HepG2 (cell line): ENCODE data around the gene SKA2. TPM values are rescaled to one million over a fixed set of nuclear protein-coding genes. Genes with fewer than 3 reads are reported as not detected.

ENCODE experiments used
- ATF4 ChIP-seq, 2 experiments: fragments of 450-650 bp in 1 of 2; sonication (generic) in 1 of 2; formaldehyde crosslinking; IDR thresholded peaks; 2 replicates each; pipeline versions ENCODE4 v1.5.0 to v1.8.0; 2020 to 2022; ENCODE audit warnings: mild to moderate bottlenecking in 1 of 2, missing genetic modification reagents in 1 of 2
- CHCHD3 ChIP-seq: sonication (generic); formaldehyde crosslinking; IDR thresholded peaks from 2 replicates; pipeline ENCODE4 v1.8.0; 2022; ENCODE audit warnings: mild to moderate bottlenecking, missing genetic modification reagents, moderate library complexity
- GATAD1 ChIP-seq: IDR thresholded peaks from 2 replicates; pipeline ENCODE4 v1.6.1; 2016; ENCODE audit warnings: missing genetic modification reagents, missing compliant biosample characterization
- GFI1 ChIP-seq: sonication (generic); formaldehyde crosslinking; IDR thresholded peaks from 2 replicates; pipeline ENCODE4 v1.5.0; 2020; ENCODE audit warnings: missing genetic modification reagents, mild to moderate bottlenecking, borderline replicate concordance
- GTF3A ChIP-seq: sonication (generic); formaldehyde crosslinking; conservative IDR thresholded peaks from 2 replicates; pipeline ENCODE4 v1.4.0; 2020; ENCODE audit warnings: mild to moderate bottlenecking, missing genetic modification reagents
- JUND ChIP-seq: sonication (generic); formaldehyde crosslinking; IDR thresholded peaks from 2 replicates; pipeline ENCODE4 v1.8.0; 2022; ENCODE audit warnings: mild to moderate bottlenecking, missing genetic modification reagents
- KAT7 ChIP-seq: IDR thresholded peaks from 2 replicates; pipeline ENCODE4 v1.6.1; 2018; ENCODE audit warnings: borderline replicate concordance, missing compliant biosample characterization
- KDM3A ChIP-seq: IDR thresholded peaks from 2 replicates; pipeline ENCODE4 v1.6.1; 2018; ENCODE audit warnings: low read depth, missing compliant biosample characterization
- NFYB ChIP-seq: sonication (generic); formaldehyde crosslinking; IDR thresholded peaks from 2 replicates; pipeline ENCODE4 v1.4.0; 2020; ENCODE audit warnings: missing genetic modification reagents
- RBM22 ChIP-seq: fragments of 200-400 bp; formaldehyde crosslinking; optimal IDR thresholded peaks from 2 replicates; pipeline ENCODE3; 2017; ENCODE audit warnings: mild to moderate bottlenecking, low read length, moderate library complexity
- SATB2 ChIP-seq: sonication (generic); formaldehyde crosslinking; IDR thresholded peaks from 2 replicates; pipeline ENCODE4 v1.5.0; 2020; ENCODE audit warnings: missing genetic modification reagents
- TAF1 ChIP-seq: sonication (generic); formaldehyde crosslinking; IDR thresholded peaks from 2 replicates; pipeline ENCODE4 v1.4.0; 2020; ENCODE audit warnings: missing genetic modification reagents
- ZBTB7B ChIP-seq: sonication (generic); formaldehyde crosslinking; IDR thresholded peaks from 2 replicates; pipeline ENCODE4 v1.4.0; 2020; ENCODE audit warnings: missing genetic modification reagents
- ZEB1 ChIP-seq: IDR thresholded peaks from 2 replicates; pipeline ENCODE4 v1.6.1; 2012; ENCODE audit warnings: mild to moderate bottlenecking, low read depth, inconsistent platforms; ENCODE audit not compliant: insufficient replicate concordance
- ZFP82 ChIP-seq: sonication (generic); formaldehyde crosslinking; IDR thresholded peaks from 2 replicates; pipeline ENCODE4 v1.5.1; 2020; ENCODE audit warnings: mild to moderate bottlenecking, missing genetic modification reagents, borderline replicate concordance
- ZFYVE20 ChIP-seq: sonication (generic); formaldehyde crosslinking; IDR thresholded peaks from 2 replicates; pipeline ENCODE4 v1.8.0; 2023; ENCODE audit warnings: low read depth, mild to moderate bottlenecking, moderate library complexity, missing genetic modification reagents, borderline replicate concordance
- ZNF431 ChIP-seq: sonication (generic); formaldehyde crosslinking; IDR thresholded peaks from 2 replicates; pipeline ENCODE4 v1.9.0; 2022; ENCODE audit warnings: missing genetic modification reagents, low read depth, mild to moderate bottlenecking, borderline replicate concordance
- ZNF441 ChIP-seq: sonication (generic); formaldehyde crosslinking; IDR thresholded peaks from 2 replicates; pipeline ENCODE4 v1.7.0; 2021; ENCODE audit warnings: missing genetic modification reagents, borderline replicate concordance
- ZNF484 ChIP-seq: sonication (generic); formaldehyde crosslinking; IDR thresholded peaks from 2 replicates; pipeline ENCODE4 v1.5.1; 2020; ENCODE audit warnings: mild to moderate bottlenecking, low read depth, missing genetic modification reagents, borderline replicate concordance
- ZNF530 ChIP-seq: sonication (generic); formaldehyde crosslinking; IDR thresholded peaks from 2 replicates; pipeline ENCODE4 v1.5.0; 2020; ENCODE audit warnings: low read depth, mild to moderate bottlenecking, missing genetic modification reagents
- ZNF589 ChIP-seq: sonication (generic); formaldehyde crosslinking; conservative IDR thresholded peaks from 2 replicates; pipeline ENCODE4 v1.8.0; 2022; ENCODE audit warnings: mild to moderate bottlenecking, moderate library complexity, missing genetic modification reagents
- ZNF7 ChIP-seq: IDR thresholded peaks from 2 replicates; pipeline ENCODE4 v1.6.1; 2016; ENCODE audit warnings: missing biosample characterization, missing genetic modification reagents
- ZNF773 ChIP-seq: sonication (generic); formaldehyde crosslinking; IDR thresholded peaks from 2 replicates; pipeline ENCODE4 v1.4.0; 2020; ENCODE audit warnings: missing genetic modification reagents, borderline replicate concordance
- polyA plus RNA-seq, 8 experiments: library from polyadenylated mRNA; depleted of rRNA in 3 of 8; stranded (reverse) in 7 of 8; unstranded in 1 of 8; fragments of >200 nt; fragmentation: Illumina TruSeq in 4 of 8; extraction: Trizol in 4 of 8; gene quantifications; 2 replicates each; pipeline versions ENCODE4 v1.2.1 to v1.2.3, GENCODE V29; 2011 to 2016; ENCODE audit warnings: low read depth in 4 of 8, missing spikeins in 1 of 8, mixed read lengths in 1 of 8; ENCODE audit not compliant: insufficient read depth in 1 of 8
- total RNA-seq, 5 experiments: library from RNA; depleted of rRNA; stranded (reverse); fragments of >200 nt; fragmentation: Illumina TruSeq; extraction: Trizol; gene quantifications; 2 replicates each; pipeline ENCODE4 v1.2.3, GENCODE V29; 2016; ENCODE audit warnings: low read depth in 1 of 5
- TF ChIP-seq, protein P1 (sequence below): fragments of 450-650 bp; IDR thresholded peaks from 2 replicates; pipeline ENCODE4 v1.6.1; 2017; ENCODE audit warnings: mild to moderate bottlenecking
- TF ChIP-seq, protein P2 (sequence below): sonication (generic); formaldehyde crosslinking; IDR thresholded peaks from 2 replicates; pipeline ENCODE4 v1.4.0; 2020; ENCODE audit warnings: mild to moderate bottlenecking, missing genetic modification reagents
- TF ChIP-seq, protein P3 (sequence below): sonication (generic); formaldehyde crosslinking; IDR thresholded peaks from 2 replicates; pipeline ENCODE4 v1.8.1; 2022; ENCODE audit warnings: low read depth, mild to moderate bottlenecking, missing genetic modification reagents

Gene SKA2
- total and polyA plus RNA-seq, 2 of the 13 experiments (the other 11 are each of a cell fraction or from before 2014, with no cell fraction given), result 18.6 to 91.8 TPM

DNA sequence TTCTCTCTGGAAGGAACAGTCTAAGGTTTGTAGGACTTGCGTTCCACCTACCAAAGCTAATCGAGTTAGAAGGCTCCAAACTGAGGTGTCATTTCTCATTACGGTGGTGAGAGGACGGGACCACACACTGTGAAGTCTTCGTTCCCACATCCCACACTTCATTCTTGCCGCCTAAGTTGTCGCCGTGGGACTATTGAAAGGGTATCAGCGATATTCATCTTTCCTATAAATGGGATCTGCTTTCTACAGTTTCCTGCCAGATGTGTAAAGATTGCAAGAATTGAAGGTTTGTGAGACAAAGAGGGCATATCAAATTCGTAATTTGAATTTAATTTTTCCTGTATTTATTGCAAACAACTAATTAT lies 47.7 kb downstream of the SKA2 start (continued):
- TF ChIP-seq ZNF773 (no peak), GATAD1 (CRISPR knock-in tag) (no peak), ZNF589 (peak; percentile 79; the same call in 1 of the 2 replicates), CHCHD3 (CRISPR knock-in tag) (no peak), ZFYVE20 (CRISPR knock-in tag) (no peak), KDM3A (CRISPR knock-in tag) (no peak), ATF4 (CRISPR knock-in tag; IDR thresholded peaks at IDR 0.05) (peak in 1 of 2 experiments; percentile 23; a peak in 2 of 4 replicates), ZBTB7B (CRISPR knock-in tag) (no peak), KAT7 (no peak), ZEB1 (peak; percentile 2), ZNF441 (CRISPR knock-in tag) (no peak), ZFP82 (0 out of 2 replicates have a peak, but pooled peaks have one; percentile 59), ZNF431 (CRISPR knock-in tag) (0 out of 2 replicates have a peak, but pooled peaks have one; percentile 24), JUND (CRISPR knock-in tag) (no peak), ZNF484 (no peak), GTF3A (no peak), SATB2 (CRISPR knock-in tag) (no peak), RBM22 (peak; percentile 1), ZNF530 (peak; percentile 68; the same call in 1 of the 2 replicates), ZNF7 (no peak), NFYB (CRISPR knock-in tag) (no peak), GFI1 (CRISPR knock-in tag) (0 out of 2 replicates have a peak, but pooled peaks have one; percentile 39), TAF1 (CRISPR knock-in tag) (no peak)
- TF ChIP-seq, protein P1, sequence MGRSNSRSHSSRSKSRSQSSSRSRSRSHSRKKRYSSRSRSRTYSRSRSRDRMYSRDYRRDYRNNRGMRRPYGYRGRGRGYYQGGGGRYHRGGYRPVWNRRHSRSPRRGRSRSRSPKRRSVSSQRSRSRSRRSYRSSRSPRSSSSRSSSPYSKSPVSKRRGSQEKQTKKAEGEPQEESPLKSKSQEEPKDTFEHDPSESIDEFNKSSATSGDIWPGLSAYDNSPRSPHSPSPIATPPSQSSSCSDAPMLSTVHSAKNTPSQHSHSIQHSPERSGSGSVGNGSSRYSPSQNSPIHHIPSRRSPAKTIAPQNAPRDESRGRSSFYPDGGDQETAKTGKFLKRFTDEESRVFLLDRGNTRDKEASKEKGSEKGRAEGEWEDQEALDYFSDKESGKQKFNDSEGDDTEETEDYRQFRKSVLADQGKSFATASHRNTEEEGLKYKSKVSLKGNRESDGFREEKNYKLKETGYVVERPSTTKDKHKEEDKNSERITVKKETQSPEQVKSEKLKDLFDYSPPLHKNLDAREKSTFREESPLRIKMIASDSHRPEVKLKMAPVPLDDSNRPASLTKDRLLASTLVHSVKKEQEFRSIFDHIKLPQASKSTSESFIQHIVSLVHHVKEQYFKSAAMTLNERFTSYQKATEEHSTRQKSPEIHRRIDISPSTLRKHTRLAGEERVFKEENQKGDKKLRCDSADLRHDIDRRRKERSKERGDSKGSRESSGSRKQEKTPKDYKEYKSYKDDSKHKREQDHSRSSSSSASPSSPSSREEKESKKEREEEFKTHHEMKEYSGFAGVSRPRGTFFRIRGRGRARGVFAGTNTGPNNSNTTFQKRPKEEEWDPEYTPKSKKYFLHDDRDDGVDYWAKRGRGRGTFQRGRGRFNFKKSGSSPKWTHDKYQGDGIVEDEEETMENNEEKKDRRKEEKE, result no peak
- TF ChIP-seq, protein P2, sequence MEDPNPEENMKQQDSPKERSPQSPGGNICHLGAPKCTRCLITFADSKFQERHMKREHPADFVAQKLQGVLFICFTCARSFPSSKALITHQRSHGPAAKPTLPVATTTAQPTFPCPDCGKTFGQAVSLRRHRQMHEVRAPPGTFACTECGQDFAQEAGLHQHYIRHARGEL (CRISPR knock-in tag), result no peak
- TF ChIP-seq, protein P3, sequence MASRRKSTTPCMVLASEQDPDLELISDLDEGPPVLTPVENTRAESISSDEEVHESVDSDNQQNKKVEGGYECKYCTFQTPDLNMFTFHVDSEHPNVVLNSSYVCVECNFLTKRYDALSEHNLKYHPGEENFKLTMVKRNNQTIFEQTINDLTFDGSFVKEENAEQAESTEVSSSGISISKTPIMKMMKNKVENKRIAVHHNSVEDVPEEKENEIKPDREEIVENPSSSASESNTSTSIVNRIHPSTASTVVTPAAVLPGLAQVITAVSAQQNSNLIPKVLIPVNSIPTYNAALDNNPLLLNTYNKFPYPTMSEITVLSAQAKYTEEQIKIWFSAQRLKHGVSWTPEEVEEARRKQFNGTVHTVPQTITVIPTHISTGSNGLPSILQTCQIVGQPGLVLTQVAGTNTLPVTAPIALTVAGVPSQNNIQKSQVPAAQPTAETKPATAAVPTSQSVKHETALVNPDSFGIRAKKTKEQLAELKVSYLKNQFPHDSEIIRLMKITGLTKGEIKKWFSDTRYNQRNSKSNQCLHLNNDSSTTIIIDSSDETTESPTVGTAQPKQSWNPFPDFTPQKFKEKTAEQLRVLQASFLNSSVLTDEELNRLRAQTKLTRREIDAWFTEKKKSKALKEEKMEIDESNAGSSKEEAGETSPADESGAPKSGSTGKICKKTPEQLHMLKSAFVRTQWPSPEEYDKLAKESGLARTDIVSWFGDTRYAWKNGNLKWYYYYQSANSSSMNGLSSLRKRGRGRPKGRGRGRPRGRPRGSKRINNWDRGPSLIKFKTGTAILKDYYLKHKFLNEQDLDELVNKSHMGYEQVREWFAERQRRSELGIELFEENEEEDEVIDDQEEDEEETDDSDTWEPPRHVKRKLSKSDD (CRISPR knock-in tag), result no peak
